22Rv1 (cell line): ENCODE results near the gene NHERF1.

Source experiments
- H3K27ac ChIP-seq: fragments of 450-650 bp; 2 replicates; pipeline ENCODE4 v1.5.1; 2017
- CTCF ChIP-seq: fragments of 450-650 bp; IDR thresholded peaks from 2 replicates; pipeline ENCODE4 v1.5.1; 2017; ENCODE audit warnings: mild to moderate bottlenecking
- ZFX ChIP-seq: fragments of 450-650 bp; IDR thresholded peaks from 2 replicates; pipeline ENCODE4 v1.6.1; 2017; ENCODE audit warnings: antibody characterized with exemption, borderline replicate concordance

Gene NHERF1

GRCh38 chr17:74805591-74805991, 57.2 kb downstream of the NHERF1 start:
- TF ChIP-seq CTCF (no peak), ZFX (no peak)
- H3K27ac ChIP-seq, result no peak overlapping the region

GRCh38 chr17:74806334-74806733, 57.9 kb downstream of the NHERF1 start:
- TF ChIP-seq ZFX, result no peak
- no peak for TF ChIP-seq CTCF

GRCh38 chr17:74807441-74807840, 59.0 kb downstream of the NHERF1 start:
- no peak overlapping the region for H3K27ac ChIP-seq
- no peak for TF ChIP-seq CTCF

More at GRCh38 chr17:74806334-74806733, 57.9 kb downstream of the NHERF1 start:
- no peak overlapping the region for H3K27ac ChIP-seq

- TF ChIP-seq CTCF (no peak), ZFX (no peak)
- H3K27ac ChIP-seq, result no peak overlapping the region
Measured at GRCh38 chr17:74807925-74808324, 59.5 kb downstream of the NHERF1 start.

GRCh38 chr17:74808714-74809430, 60.4 kb downstream of the NHERF1 start:
- TF ChIP-seq CTCF (no peak), ZFX (no peak)
- H3K27ac ChIP-seq, result no peak overlapping the region

GRCh38 chr17:74810699-74811485, 62.5 kb downstream of the NHERF1 start:
- H3K27ac ChIP-seq, result no peak overlapping the region
- TF ChIP-seq ZFX (no peak), CTCF (no peak)
